Uterus (tissue), 2 donors: ENCODE data around the gene SOX11.

Experiments
- CTCF ChIP-seq, 4 experiments: fragments of 200-600 bp in 2 of 4; fragments of 450-650 bp in 2 of 4; sonication (generic) in 2 of 4; IDR thresholded peaks; one replicate each; pipeline ENCODE4 v1.5.1; 2016 to 2019; ENCODE audit warnings: antibody characterized with exemption in 4 of 4, mild to moderate bottlenecking in 2 of 4, moderate library complexity in 1 of 4
- POLR2A ChIP-seq, 2 donors: fragments of 450-650 bp; IDR thresholded peaks; one replicate each; pipeline ENCODE4 v1.6.1; 2016; ENCODE audit warnings: antibody characterized with exemption in 2 of 2, mild to moderate bottlenecking in 1 of 2, moderate library complexity in 1 of 2

DNA sequence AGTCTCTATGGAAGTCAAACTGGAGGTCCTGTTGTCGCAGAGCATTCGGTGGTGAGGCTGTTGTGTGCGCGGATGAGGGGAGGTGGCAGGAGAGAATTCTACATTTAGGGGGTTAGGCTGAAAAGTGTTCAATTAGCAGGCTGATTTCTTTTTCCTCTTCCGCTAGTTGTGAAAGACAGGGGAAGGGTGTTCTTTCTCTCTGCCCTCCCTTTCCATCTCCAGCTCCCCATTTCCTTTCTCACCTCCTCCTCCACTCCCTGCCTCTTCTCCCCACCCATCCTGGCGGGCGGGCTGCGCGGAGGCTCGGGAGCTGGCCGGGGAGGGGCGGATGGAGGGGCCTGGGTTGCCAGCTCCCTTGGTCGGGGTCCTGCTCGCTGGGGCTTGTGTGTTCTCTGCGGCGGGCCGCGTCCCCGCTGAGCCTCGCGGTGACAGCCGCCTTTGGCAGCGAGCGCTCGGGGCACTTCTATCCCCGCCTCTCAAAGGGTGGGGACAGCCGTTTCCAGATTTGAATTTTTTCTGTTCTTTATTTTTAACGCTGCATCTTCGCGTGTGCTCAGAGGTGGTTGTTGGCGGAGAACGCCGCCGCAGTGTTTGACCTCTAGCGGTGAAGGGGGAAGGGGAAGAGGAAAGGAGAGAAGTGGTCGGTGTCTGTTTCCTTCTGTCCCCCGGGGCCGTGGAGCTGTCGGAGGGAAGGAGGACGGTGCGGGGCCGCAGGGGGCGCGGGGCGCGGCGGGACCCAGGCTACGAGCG, 3.6 kb downstream of the SOX11 start:
- TF ChIP-seq POLR2A (IDR thresholded peaks at IDR 0.05) (no peak), CTCF (IDR thresholded peaks at IDR 0.05) (no peak)
